ENCODE data around the gene KDF1.
A peak's percentile ranks its signal among the peaks of the same experiment; 100 is the strongest.
"Not testable (repeated sequence)": the region's sequence is repeated elsewhere in the genome, so short reads cannot be mapped to it uniquely, and the experiment has no call there.

The KDF1 gene

DNA sequence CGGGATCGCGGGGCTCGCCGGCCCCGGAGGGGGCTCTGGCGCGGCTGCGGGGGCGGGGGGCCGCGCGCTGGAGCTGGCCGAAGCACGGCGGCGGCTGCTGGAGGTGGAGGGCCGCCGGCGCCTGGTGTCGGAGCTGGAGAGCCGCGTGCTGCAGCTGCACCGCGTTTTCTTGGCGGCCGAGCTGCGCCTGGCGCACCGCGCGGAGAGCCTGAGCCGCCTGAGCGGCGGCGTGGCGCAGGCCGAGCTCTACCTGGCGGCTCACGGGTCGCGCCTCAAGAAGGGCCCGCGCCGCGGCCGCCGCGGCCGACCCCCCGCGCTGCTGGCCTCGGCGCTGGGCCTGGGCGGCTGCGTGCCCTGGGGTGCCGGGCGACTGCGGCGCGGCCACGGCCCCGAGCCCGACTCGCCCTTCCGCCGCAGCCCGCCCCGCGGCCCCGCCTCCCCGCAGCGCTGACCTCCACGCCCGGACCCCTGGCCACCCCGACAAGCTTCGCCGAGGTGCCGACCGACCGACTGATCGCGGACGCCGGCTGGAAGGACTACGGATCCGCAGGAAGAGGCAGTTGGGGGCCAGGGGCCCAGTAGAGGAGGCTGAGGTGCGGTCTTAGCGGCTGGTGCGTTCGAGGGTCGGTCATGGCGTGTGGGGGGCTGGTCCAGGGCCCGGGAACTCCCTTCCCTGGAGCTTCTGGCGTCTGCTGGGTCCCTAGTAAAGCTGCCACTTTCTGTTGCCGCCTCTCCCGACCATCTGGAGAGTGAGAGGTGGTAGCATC is 33.9 kb upstream of the KDF1 start:
- peak; percentile 13 for DNase-seq (ENCODE audit: low spot score)

DNA sequence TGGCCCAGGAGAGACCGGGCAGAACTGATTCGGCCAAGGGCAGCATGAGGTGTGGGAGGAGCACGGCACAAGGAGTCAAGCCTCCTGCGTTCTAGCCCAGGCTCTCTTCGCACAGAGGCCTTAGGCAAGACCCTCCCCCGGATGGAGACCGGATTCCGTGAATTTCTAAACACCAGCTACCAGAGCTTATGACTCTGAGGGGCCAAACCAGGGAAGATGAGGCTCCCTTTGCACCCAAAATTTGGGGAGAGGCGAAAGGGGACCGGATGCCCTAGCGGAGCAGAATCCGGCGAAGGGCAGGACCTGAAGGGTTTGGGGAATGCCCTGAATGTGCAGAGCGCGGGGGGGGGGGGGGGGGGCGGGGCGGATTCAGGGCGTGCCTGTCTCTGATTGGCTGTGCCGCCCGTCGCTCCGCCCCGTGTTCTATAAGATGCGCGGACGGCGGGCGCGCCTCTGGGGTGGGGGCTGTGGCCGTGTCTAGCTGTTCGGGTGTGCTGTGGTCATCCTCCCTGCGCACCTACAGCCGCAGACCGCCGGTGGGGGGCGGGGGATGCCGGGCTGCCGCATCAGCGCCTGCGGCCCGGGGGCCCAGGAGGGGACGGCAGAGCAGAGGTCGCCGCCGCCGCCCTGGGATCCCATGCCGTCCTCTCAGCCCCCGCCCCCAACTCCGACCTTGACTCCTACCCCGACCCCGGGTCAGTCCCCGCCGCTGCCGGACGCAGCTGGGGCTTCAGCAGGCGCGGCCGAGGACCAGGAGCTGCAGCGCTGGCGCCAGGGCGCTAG is 33.2 kb upstream of the KDF1 start, which contains the start of gene TRNP1:
TRNP1 (plus strand) TSS at position 456 of the 783 bp plus-strand sequence; CDS start at position 551, 95 bp downstream.
- peak; percentile 57 for DNase-seq (ENCODE audit: low spot score)

DNA sequence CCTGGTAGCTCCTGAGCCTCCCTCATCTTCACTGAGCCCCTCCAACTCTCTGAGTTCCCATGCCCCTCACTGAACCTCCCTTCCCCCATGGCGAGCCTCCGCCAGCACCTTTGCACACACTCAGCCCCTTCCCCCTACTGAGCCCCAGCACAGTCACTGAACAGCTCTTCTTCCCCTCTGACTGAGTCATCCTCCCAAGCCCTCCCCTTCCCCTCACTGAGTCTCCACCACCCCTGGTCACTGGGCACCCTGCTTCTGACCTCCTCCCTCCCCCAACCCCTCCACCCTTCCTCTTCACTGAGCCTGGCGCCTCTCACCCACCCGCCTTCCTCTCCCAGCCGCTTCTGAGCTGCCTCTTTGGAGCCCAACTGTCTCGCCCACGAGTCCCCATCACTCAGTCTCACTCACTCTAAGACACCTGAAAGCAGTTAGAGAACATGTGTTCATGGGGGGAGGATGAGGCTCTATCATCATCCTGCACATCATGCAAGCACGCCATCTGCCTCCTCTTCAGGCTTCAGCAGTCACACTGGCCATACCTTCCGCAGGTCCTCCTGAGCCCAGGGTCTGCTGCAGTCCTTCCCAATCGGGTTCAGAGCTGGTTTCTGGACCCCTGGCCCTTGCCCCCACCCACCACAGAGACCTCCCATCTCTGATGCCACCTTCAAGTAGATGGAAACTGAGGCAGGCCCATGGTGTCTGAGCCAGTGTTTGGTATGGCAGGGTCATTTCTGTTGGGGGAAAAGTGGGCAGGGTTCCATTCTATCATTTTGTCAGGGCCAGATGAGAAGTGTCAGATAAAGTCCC is 31.2 kb upstream of the KDF1 start:
- DNase-seq (ENCODE audit: low spot score): no peak

DNA sequence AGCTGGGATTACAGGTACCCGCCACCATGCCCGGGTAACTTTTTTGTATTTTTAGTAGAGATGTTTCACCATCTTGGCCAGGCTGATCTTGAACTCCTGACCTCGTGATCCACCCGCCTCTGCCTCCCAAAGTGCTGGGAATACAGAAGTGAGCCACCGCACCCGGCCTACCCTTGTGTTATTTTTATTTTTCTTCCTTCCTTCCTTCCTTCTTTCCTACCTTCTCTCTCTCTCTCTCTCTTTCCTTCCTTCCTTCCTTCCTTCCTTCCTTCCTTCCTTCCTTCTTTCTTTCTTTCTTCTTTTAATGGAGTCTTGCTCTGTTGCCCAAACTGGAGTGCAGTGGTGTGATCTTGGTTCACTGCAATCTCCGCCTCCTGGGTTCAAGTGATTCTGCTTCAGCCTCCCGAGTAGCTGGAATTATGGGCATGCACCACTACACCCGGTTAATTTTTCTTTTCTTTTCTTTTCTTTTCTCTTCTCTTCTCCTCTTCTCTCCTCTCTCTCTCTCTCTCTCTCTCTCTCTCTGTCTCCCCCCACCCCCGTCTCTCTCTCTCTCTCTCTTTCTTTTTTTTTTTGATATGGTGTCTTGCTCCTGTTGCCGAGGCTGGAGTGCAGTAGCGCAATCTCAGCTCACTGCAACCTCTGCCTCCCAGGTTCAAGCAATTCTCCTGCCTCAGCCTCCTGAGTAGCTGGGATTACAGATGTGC is 29.3 kb upstream of the KDF1 start:
- not testable (repeated sequence) for DNase-seq (ENCODE audit: low spot score)

DNA sequence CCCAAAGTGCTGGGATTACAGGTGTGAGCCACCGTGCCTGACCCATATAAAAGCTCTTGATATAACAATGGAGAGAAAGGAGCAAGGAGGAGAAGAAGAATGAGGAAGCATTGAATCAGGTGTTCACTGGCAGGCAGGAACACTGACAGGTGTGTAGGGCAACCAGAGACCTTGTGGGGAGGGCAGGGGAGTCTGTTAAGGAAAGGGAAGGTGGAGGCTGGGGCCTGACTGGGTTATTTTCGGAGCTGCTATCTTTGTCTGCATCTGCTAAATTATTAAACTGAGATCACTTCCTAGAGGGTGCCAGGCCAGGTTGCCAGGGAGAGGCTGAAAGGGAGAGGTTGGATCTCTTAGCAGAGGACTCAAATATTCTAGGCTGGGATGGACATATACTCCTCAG is 26.4 kb upstream of the KDF1 start:
- DNase-seq (ENCODE audit: low spot score): no peak

DNA sequence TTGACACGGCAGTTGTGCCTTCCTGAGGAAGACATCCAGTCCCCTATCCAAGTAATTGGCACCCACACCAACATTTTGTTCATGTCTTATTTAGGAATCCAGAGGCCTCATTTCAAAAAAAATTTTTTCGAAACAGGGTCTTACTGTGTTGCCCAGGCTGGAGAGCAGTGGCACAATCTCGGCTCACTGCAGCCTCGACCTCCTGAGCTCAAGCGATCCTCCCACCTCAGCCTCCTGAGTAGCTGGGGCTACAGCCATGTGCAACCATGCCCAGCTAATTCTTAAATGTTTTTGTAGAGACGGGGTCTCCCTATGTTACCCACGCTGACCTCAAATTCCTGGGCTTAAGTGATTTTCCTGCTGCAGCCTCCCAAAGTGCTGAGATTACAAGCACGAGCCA is 24.0 kb upstream of the KDF1 start:
- no peak for DNase-seq (ENCODE audit: low spot score)

DNA sequence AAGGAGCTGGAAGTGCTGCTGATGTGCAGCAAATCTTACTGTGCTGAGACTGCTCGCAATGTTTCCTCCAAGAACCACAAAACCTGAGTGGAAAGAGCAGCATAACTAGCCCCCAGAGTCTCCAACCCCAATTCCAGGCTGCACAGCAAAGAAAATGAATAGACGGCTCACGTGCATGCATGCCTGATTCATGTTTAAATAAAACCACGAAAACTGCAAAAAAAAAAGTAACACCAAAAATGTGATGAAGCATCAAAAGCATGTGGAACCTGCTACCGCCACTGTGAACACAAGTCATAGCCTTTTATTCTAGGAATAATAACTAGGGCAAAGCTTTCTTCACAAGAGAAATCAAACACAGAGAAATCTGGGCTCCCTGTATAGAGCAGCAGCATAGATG is 23.6 kb upstream of the KDF1 start:
- DNase-seq (ENCODE audit: low spot score): no peak

DNA sequence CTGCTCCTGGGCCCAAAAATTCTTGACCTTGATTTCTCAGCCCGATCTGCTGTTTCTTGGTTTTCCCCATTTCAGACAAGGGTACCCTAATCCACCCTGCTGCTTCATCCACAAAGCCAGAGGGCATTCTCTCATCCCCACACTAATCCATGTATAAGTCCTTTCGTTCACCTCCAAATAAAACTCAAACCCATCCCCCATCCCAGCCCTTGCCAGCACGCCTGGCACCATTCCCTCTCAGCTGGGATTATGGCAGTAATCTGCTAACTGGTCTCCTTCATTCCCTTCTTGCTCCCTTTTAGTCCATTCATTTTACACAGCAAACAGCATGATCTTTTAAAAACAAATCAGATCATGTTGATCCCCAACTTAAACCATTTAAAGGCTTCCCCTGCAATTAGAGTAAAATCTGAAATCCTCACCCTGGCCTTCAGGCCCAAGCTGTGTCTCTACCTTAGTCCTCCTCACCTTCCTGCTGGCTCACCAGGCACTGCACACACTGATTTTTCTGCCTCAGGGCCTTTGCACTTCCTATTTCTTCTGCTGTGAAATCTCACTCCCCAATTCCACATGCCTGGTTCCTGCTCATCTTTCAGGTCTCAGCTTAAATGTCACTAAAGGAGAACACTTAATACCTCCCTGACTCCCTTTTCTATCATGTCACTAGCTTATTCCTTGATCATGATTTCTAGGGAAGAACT is 21.0 kb upstream of the KDF1 start:
- DNase-seq (ENCODE audit: low spot score): no peak

DNA sequence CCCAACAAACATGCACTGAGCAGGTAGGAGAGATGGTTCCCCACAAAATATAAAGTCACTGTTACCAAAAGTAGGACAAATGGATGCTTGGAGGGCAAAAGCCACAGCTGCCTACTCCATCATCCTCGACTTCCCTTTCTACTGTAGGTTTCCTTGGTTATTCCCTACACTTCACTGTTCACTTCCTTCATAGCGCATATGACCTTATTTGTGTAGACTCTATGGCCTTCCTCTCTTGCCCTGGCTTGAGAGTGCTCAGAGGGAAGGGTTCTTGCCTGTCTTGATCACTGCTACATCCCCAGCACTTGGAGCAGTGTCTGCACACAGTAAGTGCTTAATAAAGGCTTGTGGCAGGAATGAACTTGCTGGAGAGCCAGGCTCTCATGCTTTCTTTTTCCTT is 18.6 kb upstream of the KDF1 start:
- no peak for DNase-seq (ENCODE audit: low spot score)

DNA sequence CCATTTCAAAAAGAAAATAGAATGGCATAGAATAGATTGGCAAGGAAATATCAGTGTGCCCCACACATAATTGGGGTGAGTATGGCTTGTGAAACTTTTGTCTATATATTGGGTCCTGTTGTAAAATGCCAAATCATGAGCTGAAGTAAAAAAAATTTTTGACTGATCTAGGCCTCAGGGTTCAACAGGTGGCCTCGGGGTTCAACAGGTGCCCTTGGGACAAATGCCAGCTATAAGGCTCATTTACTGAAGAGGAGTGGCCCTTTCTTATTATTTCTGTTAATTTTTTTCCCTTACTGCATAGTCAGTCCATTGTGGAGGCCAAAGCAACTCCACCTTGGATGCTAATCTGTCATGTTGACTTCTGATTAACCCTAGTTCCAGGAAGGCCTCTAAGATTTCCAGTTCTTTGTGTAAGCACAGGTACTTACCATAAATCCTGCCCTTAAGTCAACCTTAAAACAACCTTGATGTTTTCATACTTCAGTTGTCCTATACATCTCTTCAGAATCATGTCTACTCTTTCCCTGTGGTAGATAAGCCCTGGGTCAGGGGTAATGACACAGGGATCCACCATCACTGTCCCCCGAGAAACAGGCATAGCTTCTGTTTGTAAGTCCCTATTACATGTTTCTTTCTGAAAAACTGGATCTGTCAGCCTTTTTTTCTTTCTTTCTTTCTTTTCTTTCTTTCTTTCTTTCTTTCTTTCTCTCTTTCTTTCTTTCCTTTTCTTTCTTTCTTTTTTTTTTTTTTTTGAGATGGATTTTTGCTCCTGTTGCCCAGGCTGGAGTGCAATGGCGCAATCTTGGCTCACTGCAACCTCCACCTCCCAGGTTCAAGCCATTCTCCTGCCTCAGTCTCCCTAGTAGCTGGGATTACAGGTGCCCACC is 16.6 kb upstream of the KDF1 start:
- no peak for DNase-seq (ENCODE audit: low spot score)

DNA sequence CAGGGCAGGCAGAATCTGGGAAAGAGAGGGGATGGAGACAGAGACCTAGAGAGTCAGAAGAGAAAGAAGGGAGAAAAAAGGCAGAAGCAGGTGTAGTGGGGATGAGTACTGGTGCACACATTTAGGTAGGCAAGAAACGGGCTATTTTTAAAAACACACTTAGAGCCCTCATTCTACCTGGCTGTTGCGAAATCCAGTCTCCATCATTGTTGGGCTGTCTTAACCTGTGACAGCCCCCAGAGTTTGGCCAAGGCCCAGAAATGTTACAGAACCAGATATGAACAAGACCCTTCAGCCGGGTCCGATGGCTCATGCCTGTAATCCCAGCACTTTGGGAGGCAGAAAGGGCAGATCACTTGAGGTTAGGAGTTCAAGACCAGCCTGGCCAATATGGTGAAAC is 12.6 kb upstream of the KDF1 start:
- no peak for DNase-seq (ENCODE audit: low spot score)

DNA sequence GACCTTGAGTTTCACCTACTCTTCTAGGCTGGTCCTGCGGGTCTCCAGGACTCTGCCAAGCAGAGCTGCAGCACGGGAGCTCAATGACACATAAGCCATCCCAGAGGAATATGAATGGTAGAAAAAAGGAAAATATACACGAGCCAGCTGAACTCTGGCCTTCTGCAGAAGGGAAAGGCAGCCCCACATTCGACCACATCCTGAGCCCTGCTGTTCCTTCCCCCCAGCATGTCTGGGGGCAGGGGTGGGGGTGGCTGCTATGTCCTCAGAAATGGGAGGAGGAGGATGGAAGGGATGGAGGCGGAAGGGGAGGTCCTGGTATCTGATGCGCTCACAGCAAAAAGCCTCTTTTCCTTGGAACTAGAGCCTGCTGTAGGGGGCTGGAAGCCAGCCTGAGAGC is 12.1 kb upstream of the KDF1 start:
- no peak for DNase-seq (ENCODE audit: low spot score)

DNA sequence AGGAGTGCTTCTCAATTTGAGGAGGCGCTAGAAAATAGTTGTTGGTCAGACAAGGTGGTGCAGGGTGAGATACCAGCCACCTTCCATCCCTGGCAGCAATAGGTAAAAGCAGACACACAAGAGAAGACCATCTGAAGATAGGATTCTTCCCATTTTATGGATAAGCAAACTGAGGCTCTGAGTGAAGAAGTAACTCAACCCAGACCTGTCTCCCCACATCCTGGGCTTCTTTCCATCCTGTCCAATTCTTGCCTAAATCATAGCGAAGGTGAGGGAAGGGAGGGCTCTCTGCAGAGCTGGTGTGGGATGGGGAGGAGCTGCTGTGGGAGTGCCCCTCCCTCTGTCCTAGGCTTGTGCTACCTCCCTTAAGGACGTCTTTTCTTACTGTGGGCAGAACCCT is 11.3 kb upstream of the KDF1 start:
- no peak for DNase-seq (ENCODE audit: low spot score)

DNA sequence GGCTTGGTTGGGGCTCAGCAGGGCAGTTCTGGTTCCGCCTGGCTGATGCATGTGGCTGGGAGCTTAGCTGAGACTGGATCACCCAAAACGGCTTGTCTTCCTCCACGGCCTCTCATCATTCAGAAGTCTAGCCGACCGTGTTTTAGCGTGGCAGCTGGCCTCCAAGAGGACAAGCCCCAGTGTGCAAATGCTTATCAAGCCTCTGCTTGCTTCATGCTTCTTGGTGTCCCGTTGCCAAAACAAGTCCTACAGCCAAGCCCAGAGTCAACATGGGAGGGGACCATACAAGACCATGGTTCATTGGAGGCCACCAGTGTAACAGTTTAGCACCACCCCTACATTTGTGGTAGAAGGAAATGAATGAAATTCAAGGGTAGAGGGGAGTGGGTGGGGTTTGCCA is 10.5 kb upstream of the KDF1 start:
- no peak for DNase-seq (ENCODE audit: low spot score)

DNA sequence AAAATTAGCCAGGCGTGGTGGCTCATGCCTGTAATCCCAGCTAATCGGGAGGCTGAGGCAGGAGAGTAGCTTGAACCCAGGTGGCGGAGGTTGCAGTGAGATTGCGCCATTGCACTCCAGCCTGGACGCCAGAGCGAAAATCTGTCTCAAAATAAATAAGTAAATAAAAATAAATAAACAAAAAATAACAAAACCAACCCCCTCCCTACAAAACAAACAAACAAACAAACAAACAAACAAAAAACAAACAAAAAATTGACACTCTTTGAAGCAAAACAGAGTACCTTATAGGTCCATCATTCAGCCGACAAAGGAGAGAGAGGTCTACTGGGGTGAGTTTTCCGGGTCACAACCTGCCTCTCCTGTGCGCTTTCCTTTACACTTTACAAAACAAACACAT is 5.4 kb upstream of the KDF1 start:
- DNase-seq (ENCODE audit: low spot score): no peak

DNA sequence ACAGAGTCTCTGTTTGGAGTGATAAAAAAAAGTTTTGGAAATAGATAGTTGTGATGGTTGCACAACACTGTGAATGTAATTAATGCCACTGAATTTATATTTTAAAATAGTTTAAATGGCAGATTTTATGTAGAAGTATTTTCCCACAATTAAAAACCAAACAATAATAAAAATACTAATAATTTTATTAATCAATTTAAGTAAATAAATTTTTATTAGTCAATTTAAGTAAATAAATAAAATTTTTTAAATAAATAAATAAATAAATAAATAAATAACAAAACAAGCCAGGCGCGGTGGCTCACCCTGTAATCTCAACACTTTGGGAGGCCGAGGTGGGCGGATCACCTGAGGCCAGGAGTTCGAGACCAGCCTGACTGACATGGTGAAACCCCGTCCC is 4.9 kb upstream of the KDF1 start:
- no peak for DNase-seq (ENCODE audit: low spot score)

DNA sequence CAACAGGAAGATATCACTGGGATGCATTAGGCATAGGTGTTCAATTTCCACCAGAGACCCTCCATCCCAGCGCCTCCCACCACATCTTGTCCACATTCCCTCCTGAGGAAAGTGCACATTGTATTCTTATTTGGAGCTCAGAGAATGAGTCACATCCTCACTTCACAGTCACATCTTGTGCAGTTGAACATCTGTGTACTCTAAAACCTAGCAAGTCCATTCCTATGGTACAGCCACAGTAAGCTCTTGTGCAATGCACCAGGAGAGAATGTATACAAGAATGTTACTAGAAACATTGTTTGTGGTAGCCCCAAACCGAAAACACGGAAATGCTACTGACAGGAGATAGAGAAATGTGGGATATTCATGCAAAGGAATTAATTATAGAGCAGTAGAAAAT is 1.6 kb upstream of the KDF1 start:
- DNase-seq (ENCODE audit: low spot score): peak; percentile 6

DNA sequence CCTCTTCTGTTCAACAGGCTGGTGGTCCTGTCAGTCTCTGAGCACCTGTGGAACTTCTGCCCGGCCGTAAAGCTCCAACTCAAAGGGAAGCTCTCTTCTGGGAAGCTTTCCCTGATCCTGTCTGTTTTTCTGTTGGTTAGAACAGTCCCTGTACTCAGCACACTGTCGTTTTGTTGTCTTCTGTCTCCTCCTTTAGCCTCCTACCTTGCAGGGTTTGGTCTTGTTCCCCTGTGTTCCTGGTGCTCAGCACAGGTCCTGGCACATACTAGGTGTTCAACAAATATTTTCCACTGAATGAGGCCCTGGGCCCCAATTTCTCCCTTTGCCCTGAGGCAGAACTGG is 328 bp upstream of the KDF1 start:
- DNase-seq (ENCODE audit: low spot score): no peak

DNA sequence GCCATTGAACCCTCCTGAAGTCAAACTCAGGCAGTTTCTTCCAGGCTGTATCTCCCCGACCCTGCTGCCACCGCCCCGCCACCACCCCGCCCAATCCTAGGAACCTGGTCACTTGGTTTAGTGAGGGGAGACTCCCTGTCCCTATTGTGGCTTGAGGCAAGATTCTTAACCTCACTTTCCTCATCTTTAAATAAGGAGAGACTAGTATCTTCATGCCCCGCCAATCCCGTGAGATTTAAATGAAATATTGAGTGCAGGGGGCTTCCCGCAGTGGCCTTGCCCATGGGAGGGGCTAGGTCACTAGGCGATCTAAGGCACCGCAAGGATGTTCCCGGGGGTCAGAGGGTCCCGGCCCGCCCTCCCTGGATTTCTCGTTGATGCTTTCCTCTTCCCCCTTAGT is 998 bp downstream of the KDF1 start:
- no peak for DNase-seq (ENCODE audit: low spot score)

DNA sequence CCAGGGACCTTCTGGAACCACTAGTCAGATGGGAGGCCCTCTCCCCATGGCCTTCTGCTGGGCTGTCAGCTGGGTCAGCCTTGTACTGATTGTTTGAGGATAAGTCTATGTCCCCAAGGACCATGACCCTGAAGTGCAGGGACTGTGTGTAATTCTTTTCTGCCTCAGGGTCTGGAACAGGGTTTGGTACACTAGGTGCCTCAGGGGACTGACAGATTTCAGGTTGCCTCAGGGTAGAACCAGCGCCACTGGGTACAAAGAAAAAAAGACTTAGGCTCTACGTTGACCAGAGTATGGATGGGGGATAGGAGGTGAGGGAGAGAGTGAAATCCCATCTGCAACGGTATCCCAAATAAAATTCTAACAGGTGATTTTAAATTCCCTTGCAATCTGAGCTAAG is 3.0 kb downstream of the KDF1 start:
- DNase-seq (ENCODE audit: low spot score): no peak

DNA sequence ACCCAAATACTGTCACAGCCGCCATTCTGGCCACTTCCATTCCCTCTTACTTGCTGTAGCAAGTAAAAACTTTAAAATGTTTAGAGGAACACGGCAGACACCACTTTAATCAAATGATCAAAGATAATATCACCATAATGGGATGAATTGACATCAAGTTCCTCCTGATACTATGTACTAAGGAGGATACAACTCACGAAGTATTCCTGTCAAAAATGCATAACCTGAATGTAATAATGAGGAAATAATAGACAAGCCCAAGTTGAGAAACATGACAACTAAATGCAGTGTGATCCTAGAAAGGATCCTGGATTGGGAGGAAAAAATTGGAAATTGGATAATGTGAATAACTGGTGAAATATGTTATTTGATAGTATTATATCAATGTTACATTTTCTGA is 3.9 kb downstream of the KDF1 start:
- DNase-seq (ENCODE audit: low spot score): no peak

Data from activated CD4-positive, alpha-beta T cell treated with anti-CD3 and anti-CD28 coated beads, Interleukin-2, Interleukin-4, amounts not matched to agents 100 ng/mL and 50 ng/mL, durations not matched to agents 16 hours and 8 hours (primary cell).